ENCODE results near the gene GOLGA6L1.
"Not testable (repeated sequence)": the region's sequence is repeated elsewhere in the genome, so short reads cannot be mapped to it uniquely, and the experiment has no call there.

- TF ChIP-seq POLR2A (IDR thresholded peaks at IDR 0.05; ENCODE audit: extremely low read depth, insufficient read length); CTCF (IDR thresholded peaks at IDR 0.05; ENCODE audit: low read depth, low read length); MAX (IDR thresholded peaks at IDR 0.05; ENCODE audit: low read depth, low read length); MYC (IDR thresholded peaks at IDR 0.05; ENCODE audit: low read depth, low read length): not testable (repeated sequence)
Observed at GRCh38 chr15:23175606-23176005, 39.0 kb upstream of the GOLGA6L1 start.
